Keratinocyte (primary cell): Measurements from ENCODE around the gene P2RY12. TPM values are rescaled to one million over a fixed set of nuclear protein-coding genes. Genes with fewer than 3 reads are reported as not detected.

Source experiments
- DNase-seq: peaks from one replicate; pipeline ENCODE4 v3.0.0-alpha.2; 2011; ENCODE audit warnings: low read depth, missing footprints, low spot score
- FAIRE-seq: peaks from 2 replicates; lab custom pipeline; 2011; peaks lifted over from hg19 to GRCh38; lab: Jason Lieb, UNC
- H2AFZ ChIP-seq: 2 replicates; pipeline ENCODE4 v1.6.0; 2012; ENCODE audit warnings: low read length, control low read depth, inconsistent platforms; ENCODE audit not compliant: control insufficient read depth
- H3K27ac ChIP-seq: 2 replicates; pipeline ENCODE4 v1.5.1; 2011; ENCODE audit warnings: low read length; ENCODE audit not compliant: control insufficient read depth, insufficient read depth
- H3K27me3 ChIP-seq: 3 replicates; pipeline ENCODE4 v1.6.0; 2011; ENCODE audit warnings: low read length; ENCODE audit not compliant: control insufficient read depth, insufficient read depth; ENCODE audit errors: extremely low read depth
- H3K36me3 ChIP-seq, 2 experiments: 2 replicates in 1 of 2; 3 replicates in 1 of 2; pipeline ENCODE4 v1.5.1; 2011; ENCODE audit warnings: low read length in 2 of 2, mild to moderate bottlenecking in 1 of 2; ENCODE audit not compliant: control insufficient read depth in 2 of 2, insufficient read depth in 2 of 2; ENCODE audit errors: extremely low read depth in 1 of 2
- H3K4me1 ChIP-seq: 3 replicates; pipeline ENCODE4 v1.5.1; 2011; ENCODE audit warnings: low read length; ENCODE audit not compliant: control insufficient read depth, insufficient read depth; ENCODE audit errors: extremely low read depth
- H3K4me2 ChIP-seq: 3 replicates; pipeline ENCODE4 v1.6.0; 2011; ENCODE audit warnings: low read depth, low read length; ENCODE audit not compliant: control insufficient read depth, insufficient read depth; ENCODE audit errors: extremely low read depth
- H3K4me3 ChIP-seq, 3 experiments: fragments of 200-600 bp in 1 of 3; sonication (generic) in 1 of 3; 2 replicates in 2 of 3; 3 replicates in 1 of 3; pipeline ENCODE4 v1.5.1; 2011 to 2016; ENCODE audit warnings: low read length in 3 of 3, mild to moderate bottlenecking in 3 of 3, control low read depth in 2 of 3, inconsistent platforms in 1 of 3, low read depth in 1 of 3, mixed read lengths in 1 of 3, mixed run types in 1 of 3, moderate library complexity in 1 of 3; ENCODE audit not compliant: control insufficient read depth in 2 of 3, insufficient read depth in 2 of 3; ENCODE audit errors: extremely low read depth in 1 of 3
- H3K79me2 ChIP-seq: 2 replicates; pipeline ENCODE4 v1.6.0; 2012; ENCODE audit warnings: low read length; ENCODE audit not compliant: control insufficient read depth, insufficient read depth
- H3K9ac ChIP-seq: 3 replicates; pipeline ENCODE4 v1.6.0; 2011; ENCODE audit warnings: low read length; ENCODE audit not compliant: control insufficient read depth, insufficient read depth; ENCODE audit errors: extremely low read depth
- H3K9me1 ChIP-seq: 3 replicates; pipeline ENCODE4 v1.6.0; 2011; ENCODE audit warnings: low read length; ENCODE audit not compliant: control insufficient read depth, insufficient read depth; ENCODE audit errors: extremely low read depth
- H3K9me3 ChIP-seq: 2 replicates; pipeline ENCODE4 v1.5.1; 2012; ENCODE audit warnings: low read depth, low read length; ENCODE audit not compliant: control insufficient read depth
- H4K20me1 ChIP-seq: 3 replicates; pipeline ENCODE4 v1.6.0; 2011; ENCODE audit warnings: low read length; ENCODE audit not compliant: control insufficient read depth, insufficient read depth; ENCODE audit errors: extremely low read depth
- CTCF ChIP-seq, 3 experiments: IDR thresholded peaks in 1 of 3; conservative IDR thresholded peaks in 1 of 3; optimal IDR thresholded peaks in 1 of 3; 2 replicates in 2 of 3; 3 replicates in 1 of 3; pipeline versions ENCODE3 to v1.5.1; 2011; ENCODE audit warnings: low read length in 3 of 3, mild to moderate bottlenecking in 3 of 3, moderate library complexity in 2 of 3, control low read depth in 1 of 3, inconsistent platforms in 1 of 3; ENCODE audit not compliant: insufficient read depth in 2 of 3; ENCODE audit errors: extremely low read depth in 1 of 3
- EZH2 ChIP-seq: IDR thresholded peaks from one replicate; pipeline ENCODE4 v1.6.1; 2012; ENCODE audit warnings: inconsistent platforms, mild to moderate bottlenecking, low read length, moderate library complexity
- dilution Hi-C: fragments of 300-500 bp; cut with MboI; formaldehyde crosslinking; loops from one replicate; pipeline ENCODE4 v1.7.0; 2020; ENCODE audit warnings: low sequenced_read_pairs; ENCODE audit not compliant: extremely low pct_ligation_motif_present
- polyA plus RNA-seq, 5 experiments: library from polyadenylated mRNA; depleted of rRNA in 3 of 5; stranded (reverse) in 3 of 5; stranded (forward) in 1 of 5; unstranded in 1 of 5; fragments of >200 nt; gene quantifications; 1 replicate in 1 of 5; 2 replicates in 3 of 5; 3 replicates in 1 of 5; pipeline versions ENCODE4 v1.2.1 to v1.2.3, GENCODE V29; 2011 to 2012; ENCODE audit warnings: missing spikeins in 2 of 5, low read depth in 1 of 5, low replicate concordance in 1 of 5

P2RY12 gene
- polyA plus RNA-seq, 1 donor (not counting 4 experiments of a cell fraction or from before 2014, with no cell fraction given) = not detected

- Histone ChIP-seq H3K36me3 (peaks cover 15 to 18% of the 10 kb centered on the region in 2 experiments), H4K20me1 (no peaks in the 10 kb centered on the region), H3K27me3 (no peaks in the 10 kb centered on the region), H3K27ac (no peak overlapping the region), H3K9me3 (no peaks in the 10 kb centered on the region), H3K4me1 (no peaks in the 10 kb centered on the region), H2AFZ (no peak overlapping the region), H3K79me2 (peaks cover 4% of the 10 kb centered on the region), H3K4me2 (no peak overlapping the region), H3K9me1 (no peaks in the 10 kb centered on the region), H3K4me3 (no peak overlapping the region), H3K9ac (no peak overlapping the region)
- no peak for TF ChIP-seq EZH2
- FAIRE-seq (peak; percentile 51), DNase-seq (no peak)
- dilution Hi-C loops = no loop called here
These were observed 91.4 kb downstream of the P2RY12 start for GRCh38 chr3:151293127-151293526.

GRCh38 chr3:151290673-151291072 lies 93.9 kb downstream of the P2RY12 start:
- H2AFZ ChIP-seq = no peak overlapping the region
- no peaks in the 10 kb centered on the region for H3K9me3 ChIP-seq
- no peak overlapping the region for H3K4me2 ChIP-seq
- DNase-seq (no peak), FAIRE-seq (peak; percentile 46)
- no peaks in the 10 kb centered on the region for H3K9me1 ChIP-seq
- no peaks in the 10 kb centered on the region for H3K27me3 ChIP-seq
- dilution Hi-C loops = no loop called here
- H3K36me3 ChIP-seq = peaks cover 7 to 11% of the 10 kb centered on the region in 2 experiments
- no peak overlapping the region for H3K9ac ChIP-seq
- TF ChIP-seq CTCF (optimal IDR thresholded peaks at IDR 0.05 in 1 of 3, IDR thresholded peaks at IDR 0.05 in 1 of 3, conservative IDR thresholded peaks at IDR 0.05 in 1 of 3; ENCODE audit: extremely low read depth in 1 of 3, insufficient read depth in 2 of 3, low read length in 3 of 3) = peak in 2 of 3 experiments; percentile 37 to 39
- no peak for TF ChIP-seq EZH2
- no peaks in the 10 kb centered on the region for H4K20me1 ChIP-seq
- H3K4me3 ChIP-seq = no peak overlapping the region
- H3K27ac ChIP-seq = no peak overlapping the region
- H3K4me1 ChIP-seq = no peaks in the 10 kb centered on the region
- H3K79me2 ChIP-seq = no peaks in the 10 kb centered on the region

- Histone ChIP-seq H4K20me1 (no peaks in the 10 kb centered on the region), H3K9me1 (no peaks in the 10 kb centered on the region), H3K36me3 (peaks cover 2 to 5% of the 10 kb centered on the region in 2 experiments), H3K4me1 (no peaks in the 10 kb centered on the region), H3K79me2 (no peaks in the 10 kb centered on the region), H3K4me2 (no peak overlapping the region), H3K9ac (no peak overlapping the region), H3K27ac (no peak overlapping the region), H3K4me3 (no peak overlapping the region), H3K9me3 (no peaks in the 10 kb centered on the region), H3K27me3 (no peaks in the 10 kb centered on the region), H2AFZ (no peak overlapping the region)
- dilution Hi-C loops = no loop called here
- DNase-seq = no peak
- TF ChIP-seq EZH2 = no peak
- no peak for FAIRE-seq
These were observed 95.1 kb downstream of the P2RY12 start for GRCh38 chr3:151289445-151289844.

Other genes with a start within 250 kb of the P2RY12 start
- gene GPR171, start 181.5 kb downstream of the P2RY12 start, polyA plus RNA-seq = not detected in 3 replicates
- not detected in 3 replicates for gene P2RY14, start 106.2 kb downstream of the P2RY12 start, polyA plus RNA-seq
- 90.0 to 109 TPM (median 106 TPM) in 3 replicates for gene GPR87, start 67.9 kb downstream of the P2RY12 start, polyA plus RNA-seq
- gene P2RY13, start 55.2 kb downstream of the P2RY12 start, polyA plus RNA-seq = not detected in 3 replicates
- under 0.01 to 0.01 TPM (median 0.01 TPM) in 3 replicates for gene IGSF10, start 76.3 kb upstream of the P2RY12 start, polyA plus RNA-seq